ENCODE results near the gene TNFAIP2.

- TF ChIP-seq POLR2A (IDR thresholded peaks at IDR 0.05; ENCODE audit: low read length): no peak
- no peak for TF ChIP-seq GATA1 (IDR thresholded peaks at IDR 0.05; ENCODE audit: low read depth, low read length)
These were observed 4.8 kb downstream of the TNFAIP2 start for GRCh38 chr14:103127861-103128598.
